ENCODE measurements around the gene RAB11A. TPM values are rescaled to one million over a fixed set of nuclear protein-coding genes. Genes with fewer than 3 reads are reported as not detected.

Gene RAB11A
- total and polyA plus RNA-seq, 2 donors (not counting 1 experiment from before 2014, with no cell fraction given), result 56.8 to 501 TPM

DNA sequence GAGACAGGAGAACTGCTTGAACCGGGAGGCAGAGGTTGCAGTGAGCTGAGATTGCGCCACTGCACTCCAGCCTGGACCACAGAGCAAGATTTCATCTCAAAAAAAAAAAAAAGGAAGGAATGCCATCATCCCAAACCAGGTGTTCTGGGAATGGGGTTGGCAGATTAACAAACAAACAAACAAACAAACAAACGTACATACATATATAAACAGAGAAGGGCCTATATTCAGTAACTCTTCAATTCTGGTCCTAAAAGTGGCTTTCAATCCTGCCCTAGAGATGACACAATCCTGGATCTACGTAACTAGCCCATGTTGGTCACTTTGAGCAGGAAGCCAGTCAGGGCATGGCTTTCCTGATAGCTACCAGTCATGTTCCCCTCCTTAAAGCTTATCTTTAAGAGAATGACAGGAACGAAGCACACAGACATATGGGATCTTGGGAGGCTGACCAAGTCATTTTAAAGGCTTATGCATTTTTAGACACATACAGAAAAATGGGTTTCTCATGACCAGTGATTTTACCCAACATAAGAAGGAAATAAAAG is 29.9 kb upstream of the RAB11A start:
- H3K4me2 ChIP-seq (ENCODE audit: extremely low read depth, insufficient read depth, low read length), result no peak overlapping the region
- no peaks in the 10 kb centered on the region for H3K9me3 ChIP-seq (ENCODE audit: control insufficient read depth, insufficient read depth, low read depth, low read length)
- no peak overlapping the region for H2AFZ ChIP-seq (ENCODE audit: low read length)
- TF ChIP-seq, protein P1, sequence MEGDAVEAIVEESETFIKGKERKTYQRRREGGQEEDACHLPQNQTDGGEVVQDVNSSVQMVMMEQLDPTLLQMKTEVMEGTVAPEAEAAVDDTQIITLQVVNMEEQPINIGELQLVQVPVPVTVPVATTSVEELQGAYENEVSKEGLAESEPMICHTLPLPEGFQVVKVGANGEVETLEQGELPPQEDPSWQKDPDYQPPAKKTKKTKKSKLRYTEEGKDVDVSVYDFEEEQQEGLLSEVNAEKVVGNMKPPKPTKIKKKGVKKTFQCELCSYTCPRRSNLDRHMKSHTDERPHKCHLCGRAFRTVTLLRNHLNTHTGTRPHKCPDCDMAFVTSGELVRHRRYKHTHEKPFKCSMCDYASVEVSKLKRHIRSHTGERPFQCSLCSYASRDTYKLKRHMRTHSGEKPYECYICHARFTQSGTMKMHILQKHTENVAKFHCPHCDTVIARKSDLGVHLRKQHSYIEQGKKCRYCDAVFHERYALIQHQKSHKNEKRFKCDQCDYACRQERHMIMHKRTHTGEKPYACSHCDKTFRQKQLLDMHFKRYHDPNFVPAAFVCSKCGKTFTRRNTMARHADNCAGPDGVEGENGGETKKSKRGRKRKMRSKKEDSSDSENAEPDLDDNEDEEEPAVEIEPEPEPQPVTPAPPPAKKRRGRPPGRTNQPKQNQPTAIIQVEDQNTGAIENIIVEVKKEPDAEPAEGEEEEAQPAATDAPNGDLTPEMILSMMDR (conservative IDR thresholded peaks at IDR 0.05 in 1 of 2, IDR thresholded peaks at IDR 0.05 in 1 of 2; ENCODE audit: low read depth in 1 of 2, low read length in 2 of 2), result no peak
- TF ChIP-seq EZH2 (IDR thresholded peaks at IDR 0.05; ENCODE audit: low read length, missing control alignments), result no peak
- no peak overlapping the region for H3K4me3 ChIP-seq (replicated peaks in 1 of 4; ENCODE audit: control extremely low read depth in 1 of 4, insufficient read depth in 1 of 4, low read depth in 3 of 4, low read length in 4 of 4)
- no peak overlapping the region for H3K9ac ChIP-seq (ENCODE audit: insufficient read depth, low read length)
- H3K27me3 ChIP-seq (ENCODE audit: control insufficient read depth, insufficient read depth, low read length), result no peaks in the 10 kb centered on the region
- no peaks in the 10 kb centered on the region for H3K4me1 ChIP-seq (ENCODE audit: control insufficient read depth, extremely low read depth, insufficient read depth, low read length)
- H4K20me1 ChIP-seq (ENCODE audit: control insufficient read depth, extremely low read depth, insufficient read depth, low read length), result no peaks in the 10 kb centered on the region
- DNase-seq (ENCODE audit: low read depth in 2 of 2), result no peak
- H3K36me3 ChIP-seq (ENCODE audit: control insufficient read depth, insufficient read depth, low read length), result no peaks in the 10 kb centered on the region
- H3K27ac ChIP-seq (ENCODE audit: insufficient read depth, low read length), result no peak overlapping the region
- H3K79me2 ChIP-seq (ENCODE audit: control insufficient read depth, insufficient read depth, low read length), result no peaks in the 10 kb centered on the region

DNA sequence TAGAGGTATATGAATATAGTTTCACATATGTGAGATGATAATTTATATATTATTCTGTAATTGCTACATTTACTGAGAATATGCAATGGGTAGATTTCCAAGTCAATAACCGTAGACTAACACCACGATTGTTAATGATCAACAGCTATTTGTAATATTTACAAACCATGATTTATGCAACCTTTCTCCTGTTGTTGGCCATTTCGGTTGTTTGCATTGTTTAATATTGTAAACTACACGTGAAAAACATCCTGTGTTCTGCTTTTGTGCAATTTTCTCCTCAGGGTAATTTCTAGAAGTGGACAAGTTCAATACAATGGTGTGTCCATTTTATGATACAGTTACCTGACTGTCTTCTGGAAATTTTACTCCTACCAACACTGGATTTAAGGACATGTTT is 29.3 kb upstream of the RAB11A start:
- TF ChIP-seq, protein P1 (conservative IDR thresholded peaks at IDR 0.05 in 1 of 2, IDR thresholded peaks at IDR 0.05 in 1 of 2; ENCODE audit: low read depth in 1 of 2, low read length in 2 of 2), result no peak
- no peak for TF ChIP-seq EZH2 (IDR thresholded peaks at IDR 0.05; ENCODE audit: low read length, missing control alignments)
- Histone ChIP-seq H3K4me3 (replicated peaks in 1 of 4; ENCODE audit: control extremely low read depth in 1 of 4, insufficient read depth in 1 of 4, low read depth in 3 of 4, low read length in 4 of 4) (no peak overlapping the region), H3K9me3 (ENCODE audit: control insufficient read depth, insufficient read depth, low read depth, low read length) (no peaks in the 10 kb centered on the region), H3K27ac (ENCODE audit: insufficient read depth, low read length) (no peak overlapping the region), H3K79me2 (ENCODE audit: control insufficient read depth, insufficient read depth, low read length) (no peaks in the 10 kb centered on the region), H3K4me1 (ENCODE audit: control insufficient read depth, extremely low read depth, insufficient read depth, low read length) (no peaks in the 10 kb centered on the region), H3K27me3 (ENCODE audit: control insufficient read depth, insufficient read depth, low read length) (no peaks in the 10 kb centered on the region), H3K4me2 (ENCODE audit: extremely low read depth, insufficient read depth, low read length) (no peak overlapping the region), H3K9ac (ENCODE audit: insufficient read depth, low read length) (no peak overlapping the region), H3K36me3 (ENCODE audit: control insufficient read depth, insufficient read depth, low read length) (no peaks in the 10 kb centered on the region), H4K20me1 (ENCODE audit: control insufficient read depth, extremely low read depth, insufficient read depth, low read length) (no peaks in the 10 kb centered on the region), H2AFZ (ENCODE audit: low read length) (no peak overlapping the region)
- no peak for DNase-seq (ENCODE audit: low read depth in 2 of 2)

DNA sequence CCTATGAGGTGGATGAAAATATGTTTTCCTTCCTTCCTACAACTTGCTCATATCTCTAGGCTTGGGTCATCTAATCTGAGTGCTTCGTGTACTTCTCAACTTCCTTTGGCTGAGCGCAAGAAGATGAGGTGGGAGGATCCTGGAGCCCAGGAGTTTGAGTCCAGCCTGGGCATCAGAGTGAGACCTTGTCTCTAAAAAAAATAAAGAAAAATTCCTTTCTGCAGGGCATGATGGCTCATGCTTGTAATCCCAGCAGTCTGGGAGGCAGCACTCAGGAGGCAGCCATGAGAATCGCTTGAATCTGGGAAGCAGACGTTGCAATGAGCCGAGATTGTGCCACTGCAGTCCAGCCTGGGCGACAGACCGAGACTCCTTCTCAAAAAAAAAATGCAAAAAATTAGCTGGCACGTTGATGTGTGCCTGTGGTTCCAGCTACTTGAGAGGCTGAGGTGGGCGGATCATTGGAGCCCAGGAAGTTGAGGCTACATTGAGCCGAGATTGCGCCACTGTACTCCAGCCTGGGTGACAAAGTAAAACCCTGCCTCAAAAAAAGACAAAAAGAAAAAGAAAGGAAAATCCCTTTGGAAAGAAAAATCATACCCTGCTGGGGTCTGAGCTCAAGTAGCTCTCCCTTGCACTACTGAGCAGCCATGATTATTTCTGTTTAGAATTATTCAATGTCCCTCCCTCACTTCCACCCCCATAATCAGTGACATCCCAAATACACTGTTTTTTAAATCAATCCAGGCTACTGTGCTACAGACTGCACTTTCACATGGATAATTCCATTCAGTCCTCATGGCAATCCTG is 28.0 kb upstream of the RAB11A start:
- H3K27me3 ChIP-seq (ENCODE audit: control insufficient read depth, insufficient read depth, low read length), result no peaks in the 10 kb centered on the region
- H3K4me2 ChIP-seq (ENCODE audit: extremely low read depth, insufficient read depth, low read length), result peak overlapping the region; percentile 7
- no peaks in the 10 kb centered on the region for H3K36me3 ChIP-seq (ENCODE audit: control insufficient read depth, insufficient read depth, low read length)
- no peaks in the 10 kb centered on the region for H3K79me2 ChIP-seq (ENCODE audit: control insufficient read depth, insufficient read depth, low read length)
- H3K27ac ChIP-seq (ENCODE audit: insufficient read depth, low read length), result no peak overlapping the region
- no peak for TF ChIP-seq EZH2 (IDR thresholded peaks at IDR 0.05; ENCODE audit: low read length, missing control alignments)
- TF ChIP-seq, protein P1 (conservative IDR thresholded peaks at IDR 0.05 in 1 of 2, IDR thresholded peaks at IDR 0.05 in 1 of 2; ENCODE audit: low read depth in 1 of 2, low read length in 2 of 2), result no peak
- no peaks in the 10 kb centered on the region for H4K20me1 ChIP-seq (ENCODE audit: control insufficient read depth, extremely low read depth, insufficient read depth, low read length)
- no peaks in the 10 kb centered on the region for H3K4me1 ChIP-seq (ENCODE audit: control insufficient read depth, extremely low read depth, insufficient read depth, low read length)
- H3K9ac ChIP-seq (ENCODE audit: insufficient read depth, low read length), result no peak overlapping the region
- H2AFZ ChIP-seq (ENCODE audit: low read length), result peak overlapping the region; percentile 43
- peak in 1 of 2 donors; percentile 30 for DNase-seq (ENCODE audit: low read depth in 2 of 2)
- H3K9me3 ChIP-seq (ENCODE audit: control insufficient read depth, insufficient read depth, low read depth, low read length), result no peaks in the 10 kb centered on the region
- H3K4me3 ChIP-seq (replicated peaks in 1 of 4; ENCODE audit: control extremely low read depth in 1 of 4, insufficient read depth in 1 of 4, low read depth in 3 of 4, low read length in 4 of 4), result peak overlapping the region in 1 of 4 experiments; percentile 22

Measured in fibroblast of lung (primary cell).